AG04450 (cell line): ENCODE results near the gene LBX2. TPM values are rescaled to one million over a fixed set of nuclear protein-coding genes. Genes with fewer than 3 reads are reported as not detected.
"Not testable (repeated sequence)": the region's sequence is repeated elsewhere in the genome, so short reads cannot be mapped to it uniquely, and the experiment has no call there.

Experiments
- CTCF ChIA-PET: fragments of 300-600, 350-600 bp; formaldehyde crosslinking; extraction: SDS; loops from one replicate; lab custom pipeline; 2022; ENCODE audit warnings: antibody characterized with exemption, inconsistent platforms; lab: Charles Lee
- POLR2A ChIA-PET: fragments of 350-600 bp; formaldehyde crosslinking; extraction: SDS; loops from one replicate; lab custom pipeline; 2021; ENCODE audit warnings: antibody characterized with exemption, inconsistent platforms; lab: Yijun Ruan, JAX
- DNase-seq: peaks from one replicate; pipeline ENCODE4 v3.0.0-alpha.2; 2011; ENCODE audit warnings: low read depth, low spot score
- H3K27ac ChIP-seq: one replicate; pipeline ENCODE4 v1.5.1; 2012; ENCODE audit warnings: low read depth, low read length, control low read depth
- H3K27me3 ChIP-seq: one replicate; pipeline ENCODE4 v1.6.0; 2012; ENCODE audit warnings: low read length; ENCODE audit not compliant: control insufficient read depth, insufficient read depth
- H3K4me3 ChIP-seq: 2 replicates; pipeline ENCODE4 v1.5.1; 2011; ENCODE audit warnings: mild to moderate bottlenecking, low read depth, low read length, control low read depth
- H3K9me3 ChIP-seq: 2 replicates; pipeline ENCODE4 v1.5.1; 2012; ENCODE audit warnings: low read length; ENCODE audit not compliant: control insufficient read depth, insufficient read depth
- polyA plus RNA-seq: library from polyadenylated mRNA; depleted of rRNA; stranded (reverse); fragments of >200 nt; gene quantifications from 2 replicates; pipeline ENCODE4 v1.2.3, GENCODE V29; 2011
- TF ChIP-seq, protein P1 (sequence below): IDR thresholded peaks from 2 replicates; pipeline ENCODE4 v1.5.1; 2011; ENCODE audit warnings: low read depth, low read length, control low read depth, inconsistent platforms

LBX2 gene
- polyA plus RNA-seq, 1 experiment, result 0.86 TPM

DNA sequence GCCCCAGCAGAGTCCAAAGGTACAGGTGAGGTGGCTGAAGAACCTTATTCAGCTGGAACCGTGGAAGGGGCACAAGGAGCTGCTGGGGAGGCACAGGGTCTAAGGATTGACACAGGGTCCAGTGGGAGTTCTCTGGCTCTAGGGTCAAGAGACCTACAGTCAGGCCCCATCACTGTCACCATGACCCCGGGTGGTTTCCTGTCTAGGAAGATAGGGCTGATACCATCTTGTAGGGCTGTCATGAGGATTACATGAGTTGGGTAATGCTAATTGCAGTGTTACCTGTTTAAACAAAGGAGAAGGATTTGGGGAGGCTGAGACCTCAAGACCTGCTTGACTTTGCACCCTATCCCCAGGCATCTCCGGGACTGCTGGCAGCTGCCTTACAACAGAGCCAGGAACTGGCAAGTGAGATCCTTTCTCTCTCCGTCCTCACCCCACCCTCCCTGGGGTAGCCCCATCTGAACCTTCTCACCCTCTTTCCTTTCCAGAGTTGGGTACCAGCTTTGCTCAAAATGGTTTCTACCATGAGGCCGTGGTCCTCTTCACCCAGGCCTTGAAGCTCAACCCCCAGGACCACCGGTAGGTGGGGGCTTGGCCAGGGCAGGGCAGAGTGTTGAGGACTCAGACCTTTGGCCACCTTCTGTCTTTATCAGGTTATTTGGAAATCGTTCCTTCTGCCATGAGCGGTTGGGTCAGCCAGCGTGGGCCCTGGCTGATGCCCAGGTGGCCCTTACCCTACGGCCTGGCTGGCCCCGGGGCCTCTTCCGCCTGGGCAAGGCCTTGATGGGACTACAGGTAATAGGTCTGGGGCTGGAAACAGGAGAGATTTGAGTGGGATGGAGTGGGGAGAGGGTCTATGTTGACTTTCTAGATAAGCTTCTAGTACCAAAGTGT lies 7.5 kb downstream of the LBX2 start:
- no peaks in the 10 kb centered on the region for H3K27me3 ChIP-seq
- DNase-seq, result no peak
- CTCF ChIA-PET, result no interaction called here
- no peak overlapping the region for H3K27ac ChIP-seq
- TF ChIP-seq, protein P1, sequence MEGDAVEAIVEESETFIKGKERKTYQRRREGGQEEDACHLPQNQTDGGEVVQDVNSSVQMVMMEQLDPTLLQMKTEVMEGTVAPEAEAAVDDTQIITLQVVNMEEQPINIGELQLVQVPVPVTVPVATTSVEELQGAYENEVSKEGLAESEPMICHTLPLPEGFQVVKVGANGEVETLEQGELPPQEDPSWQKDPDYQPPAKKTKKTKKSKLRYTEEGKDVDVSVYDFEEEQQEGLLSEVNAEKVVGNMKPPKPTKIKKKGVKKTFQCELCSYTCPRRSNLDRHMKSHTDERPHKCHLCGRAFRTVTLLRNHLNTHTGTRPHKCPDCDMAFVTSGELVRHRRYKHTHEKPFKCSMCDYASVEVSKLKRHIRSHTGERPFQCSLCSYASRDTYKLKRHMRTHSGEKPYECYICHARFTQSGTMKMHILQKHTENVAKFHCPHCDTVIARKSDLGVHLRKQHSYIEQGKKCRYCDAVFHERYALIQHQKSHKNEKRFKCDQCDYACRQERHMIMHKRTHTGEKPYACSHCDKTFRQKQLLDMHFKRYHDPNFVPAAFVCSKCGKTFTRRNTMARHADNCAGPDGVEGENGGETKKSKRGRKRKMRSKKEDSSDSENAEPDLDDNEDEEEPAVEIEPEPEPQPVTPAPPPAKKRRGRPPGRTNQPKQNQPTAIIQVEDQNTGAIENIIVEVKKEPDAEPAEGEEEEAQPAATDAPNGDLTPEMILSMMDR, result no peak
- H3K4me3 ChIP-seq, result no peak overlapping the region
- H3K9me3 ChIP-seq, result no peaks in the 10 kb centered on the region
- POLR2A ChIA-PET, result no interaction called here

DNA sequence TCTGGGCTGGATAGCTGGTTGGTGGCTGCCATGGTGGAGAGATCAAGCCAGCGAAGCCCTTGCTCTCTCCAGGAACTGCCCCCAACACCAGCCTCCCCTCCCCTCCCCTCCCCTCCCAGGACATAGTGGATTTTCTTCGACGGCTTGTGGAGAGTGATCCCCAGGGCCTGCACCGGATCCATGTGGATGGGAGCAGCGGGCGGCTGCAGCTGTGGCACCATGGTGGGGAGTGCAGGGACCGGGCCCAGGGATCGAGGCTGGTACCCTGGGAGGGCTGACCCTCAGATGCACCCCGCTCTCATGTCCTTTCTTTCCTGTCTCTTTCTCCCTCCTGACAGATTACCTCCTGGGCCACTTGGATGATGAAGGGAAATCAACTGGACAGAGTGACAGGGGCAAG lies 9.5 kb downstream of the LBX2 start:
- H3K9me3 ChIP-seq, result no peaks in the 10 kb centered on the region

DNA sequence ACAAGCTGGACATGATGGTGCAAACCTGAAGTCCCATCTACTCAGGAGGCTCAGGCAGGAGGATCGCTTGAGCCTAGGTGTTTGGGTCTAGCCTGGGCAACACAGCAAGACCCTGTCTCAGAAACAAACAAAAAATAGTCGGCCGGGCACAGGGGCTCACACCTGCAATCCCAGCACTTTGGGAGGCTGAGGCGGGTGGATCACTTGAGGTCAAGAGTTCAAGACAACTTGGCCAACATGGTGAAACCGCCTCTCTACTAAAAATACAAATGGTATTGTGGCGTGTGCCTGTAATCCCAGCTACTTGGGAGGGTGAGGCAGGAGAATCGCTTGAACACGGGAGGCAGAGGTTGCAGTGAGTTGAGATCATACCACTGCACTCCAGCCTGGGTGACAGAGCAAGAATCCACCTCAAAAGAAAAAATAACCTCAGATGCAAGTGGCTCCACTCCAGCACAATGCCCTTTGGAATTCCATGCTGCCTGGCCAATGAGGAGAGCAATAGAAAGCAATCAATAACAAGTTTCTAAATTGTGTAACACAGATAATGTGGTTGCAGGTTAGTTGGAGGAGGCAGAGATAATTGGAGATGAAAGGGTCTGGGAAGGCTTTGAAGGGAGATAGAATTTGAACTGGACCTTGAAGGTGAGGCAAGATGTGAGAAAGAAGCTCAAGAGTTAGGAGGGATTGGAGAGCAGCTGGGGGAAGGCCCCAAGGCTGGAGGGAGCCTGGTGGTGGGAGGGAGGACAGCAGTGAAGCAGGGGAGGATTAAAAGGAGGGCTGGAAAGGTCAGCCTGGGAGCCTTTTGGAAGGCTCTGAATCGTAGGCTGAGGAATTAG lies 10.5 kb downstream of the LBX2 start:
- TF ChIP-seq, protein P1, result no peak
- H3K27me3 ChIP-seq, result no peaks in the 10 kb centered on the region
- no peak overlapping the region for H3K4me3 ChIP-seq
- H3K27ac ChIP-seq, result no peak overlapping the region
- POLR2A ChIA-PET, result interaction anchor here (1.0 kb wide), 1 partner anchor 15 kb away, joined by 3 read pairs; no protein-coding TSS in a partner anchor
- CTCF ChIA-PET, result interaction anchor here (12.6 kb wide), 1 partner anchor 98 kb away, joined by 174 read pairs; no protein-coding TSS in a partner anchor
- no peaks in the 10 kb centered on the region for H3K9me3 ChIP-seq
- no peak for DNase-seq

More for the DNA sequence above, 9.5 kb downstream of the LBX2 start:
- POLR2A ChIA-PET, result no interaction called here
- Histone ChIP-seq H3K27ac (no peak overlapping the region), H3K4me3 (no peak overlapping the region), H3K27me3 (no peaks in the 10 kb centered on the region)
- TF ChIP-seq, protein P1, result no peak
- no peak for DNase-seq
- CTCF ChIA-PET, result interaction anchor here (12.6 kb wide), 1 partner anchor 97 kb away, joined by 174 read pairs; no protein-coding TSS in a partner anchor

DNA sequence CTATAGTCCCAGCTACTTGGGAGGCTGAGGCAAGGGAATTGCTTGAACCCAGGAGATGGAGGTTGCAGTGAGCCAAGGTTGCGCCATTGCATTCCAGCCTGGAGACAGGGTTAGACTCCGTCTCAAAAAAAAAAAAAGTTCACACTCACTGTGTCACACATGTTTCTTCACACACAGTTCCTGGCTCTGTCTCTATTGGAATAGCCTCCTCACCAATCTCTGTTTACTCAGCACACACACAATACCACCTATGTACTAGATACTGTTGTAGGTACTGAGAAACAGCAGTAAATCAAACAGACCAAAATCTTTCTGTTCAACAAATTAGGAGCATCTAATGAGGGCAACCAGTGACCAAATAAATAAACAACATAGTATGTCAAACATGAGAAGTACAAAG lies 13.3 kb downstream of the LBX2 start:
- DNase-seq, result no peak
- Histone ChIP-seq H3K27ac (no peak overlapping the region), H3K4me3 (no peak overlapping the region), H3K9me3 (no peaks in the 10 kb centered on the region; the same call in 1 of the 2 replicates), H3K27me3 (no peaks in the 10 kb centered on the region)
- ChIA-PET CTCF (interaction anchor here (12.6 kb wide), 1 partner anchor 101 kb away, joined by 174 read pairs; no protein-coding TSS in a partner anchor), POLR2A (no interaction called here)
- TF ChIP-seq, protein P1, result no peak

DNA sequence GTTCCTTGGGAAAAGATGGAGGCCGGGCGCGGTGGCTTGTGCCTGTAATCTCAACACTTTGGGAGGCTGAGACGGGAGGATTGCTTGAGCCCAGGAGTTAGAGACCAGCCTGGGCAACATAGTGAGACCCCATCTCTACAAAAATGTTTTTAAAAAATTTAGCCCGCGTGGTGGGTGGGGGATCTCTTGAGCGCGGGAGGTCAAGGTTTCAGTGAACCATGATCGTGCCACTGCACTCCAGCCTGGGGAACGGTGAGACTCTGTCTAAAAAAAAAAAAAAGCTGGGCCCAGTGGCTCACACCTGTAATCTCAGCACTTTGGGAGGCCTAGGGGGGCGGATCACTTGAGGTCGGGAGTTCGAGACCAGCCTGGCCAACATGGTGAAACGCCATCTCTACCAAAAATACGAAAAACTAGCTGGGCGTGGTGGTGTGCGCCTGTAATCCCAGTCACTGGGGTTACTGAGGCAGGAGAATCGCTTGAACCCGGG lies 15.7 kb downstream of the LBX2 start:
- peak overlapping the region; percentile 99 for H3K4me3 ChIP-seq
- POLR2A ChIA-PET, result interaction anchor here (0.8 to 2.8 kb wide), 4 partner anchors 29 to 100 kb away, joined by 3 to 16 read pairs (median 10); partner anchors contain the start of genes AUP1, HTRA2 and INO80B
- DNase-seq, H3K27ac ChIP-seq, H3K9me3 ChIP-seq, H3K27me3 ChIP-seq: not testable (repeated sequence)
- CTCF ChIA-PET, result interaction anchor here (0.7 to 12.6 kb wide), 12 partner anchors 10 to 306 kb away, joined by 3 to 174 read pairs (median 6); partner anchors contain the start of genes AUP1, HTRA2 and MRPL53
